NCI-H748 treated with DMSO at 0.1 percent for 48 hours (cell line): ENCODE results near the gene CLPTM1L.
"Not testable (repeated sequence)": the region's sequence is repeated elsewhere in the genome, so short reads cannot be mapped to it uniquely, and the experiment has no call there.

Source experiments
- DNase-seq: peaks from one replicate; lab custom pipeline; 2025; lab: John Stamatoyannopoulos, UW

The CLPTM1L gene

GRCh38 chr5:1326532-1326875 lies 18.4 kb downstream of the CLPTM1L start:
- DNase-seq = not testable (repeated sequence)

- DNase-seq = no peak
Measured at GRCh38 chr5:1325870-1326531, 18.9 kb downstream of the CLPTM1L start.

GRCh38 chr5:1325191-1325741 lies 19.6 kb downstream of the CLPTM1L start:
- DNase-seq = no peak

- DNase-seq = no peak
Measured at GRCh38 chr5:1324719-1325190, 20.1 kb downstream of the CLPTM1L start.

GRCh38 chr5:1324301-1324700 lies 20.6 kb downstream of the CLPTM1L start:
- DNase-seq = no peak

GRCh38 chr5:1323803-1324173 lies 21.1 kb downstream of the CLPTM1L start:
- DNase-seq = no peak

- no peak for DNase-seq
Measured at GRCh38 chr5:1322955-1323802, 21.7 kb downstream of the CLPTM1L start.

GRCh38 chr5:1322036-1322900 lies 22.6 kb downstream of the CLPTM1L start:
- DNase-seq = no peak

- no peak for DNase-seq
Measured at GRCh38 chr5:1321576-1321975, 23.3 kb downstream of the CLPTM1L start.

GRCh38 chr5:1320436-1321344 lies 24.2 kb downstream of the CLPTM1L start:
- DNase-seq = no peak

GRCh38 chr5:1319436-1320256 lies 25.3 kb downstream of the CLPTM1L start:
- no peak for DNase-seq

- DNase-seq = no peak
Measured at GRCh38 chr5:1318659-1319251, 26.1 kb downstream of the CLPTM1L start.

- no peak for DNase-seq
Measured at GRCh38 chr5:1317921-1318565, 26.9 kb downstream of the CLPTM1L start.

- no peak for DNase-seq
Measured at GRCh38 chr5:1316588-1317340, 28.1 kb downstream of the CLPTM1L start.

GRCh38 chr5:1315709-1316587 lies 29.0 kb downstream of the CLPTM1L start:
- peak; percentile 100 for DNase-seq

GRCh38 chr5:1315018-1315708 lies 29.7 kb downstream of the CLPTM1L start:
- no peak for DNase-seq

GRCh38 chr5:1314564-1314982 lies 30.3 kb downstream of the CLPTM1L start:
- DNase-seq = no peak
